ENCODE measurements around the gene USP24. TPM values are rescaled to one million over a fixed set of nuclear protein-coding genes. Genes with fewer than 3 reads are reported as not detected.
"Not testable (repeated sequence)": the region's sequence is repeated elsewhere in the genome, so short reads cannot be mapped to it uniquely, and the experiment has no call there.

The USP24 gene
- polyA plus RNA-seq, 1 donor, result 45.8 TPM

DNA sequence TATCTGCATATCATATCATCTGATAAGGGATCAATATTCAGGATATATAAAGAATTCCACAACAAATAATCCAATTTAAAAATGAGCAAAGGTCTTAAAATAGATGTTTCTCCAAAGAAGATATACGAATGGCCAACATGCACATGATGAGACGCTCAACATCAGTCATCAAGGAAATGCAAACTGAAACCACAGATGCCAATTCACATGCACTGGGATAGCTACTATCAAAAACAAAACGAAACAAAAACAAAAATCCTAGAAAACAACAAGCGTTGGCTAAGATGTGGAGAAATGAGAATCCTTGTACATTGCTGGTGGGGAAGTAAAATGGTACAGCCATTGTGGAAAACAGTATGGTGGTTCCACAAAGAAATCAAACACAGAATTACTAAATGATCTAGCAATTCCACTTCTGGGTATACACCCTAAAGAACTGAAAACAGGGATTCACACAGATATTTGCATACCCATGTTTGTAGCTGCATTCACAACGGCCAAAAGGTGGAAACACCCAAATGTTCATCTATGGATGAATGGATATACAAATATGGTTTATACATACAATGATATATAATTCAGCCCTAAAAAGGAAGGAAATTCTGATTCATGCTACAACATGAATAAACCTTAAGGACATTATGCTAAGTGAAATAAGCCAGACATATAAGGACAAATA is 96.4 kb downstream of the USP24 start:
- DNase-seq, result no peak

DNA sequence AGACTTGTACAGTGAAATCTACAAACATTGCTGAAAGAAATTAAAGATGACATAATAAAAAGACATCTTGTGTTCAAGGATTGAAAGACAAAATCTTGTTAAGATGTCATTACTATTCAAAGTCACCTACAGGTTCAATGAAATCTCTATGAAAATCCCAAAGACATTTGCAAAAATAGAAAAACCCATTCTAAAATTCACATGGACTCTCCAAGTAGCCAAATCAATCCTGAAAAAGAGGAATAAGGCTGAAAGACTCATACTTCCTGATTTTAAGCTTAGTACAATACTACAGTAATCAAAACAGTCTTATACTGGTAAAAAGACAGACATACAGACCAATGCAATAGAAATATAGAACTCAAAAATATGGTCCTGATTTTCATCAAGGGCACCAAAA is 97.2 kb downstream of the USP24 start:
- no peak for DNase-seq

DNA sequence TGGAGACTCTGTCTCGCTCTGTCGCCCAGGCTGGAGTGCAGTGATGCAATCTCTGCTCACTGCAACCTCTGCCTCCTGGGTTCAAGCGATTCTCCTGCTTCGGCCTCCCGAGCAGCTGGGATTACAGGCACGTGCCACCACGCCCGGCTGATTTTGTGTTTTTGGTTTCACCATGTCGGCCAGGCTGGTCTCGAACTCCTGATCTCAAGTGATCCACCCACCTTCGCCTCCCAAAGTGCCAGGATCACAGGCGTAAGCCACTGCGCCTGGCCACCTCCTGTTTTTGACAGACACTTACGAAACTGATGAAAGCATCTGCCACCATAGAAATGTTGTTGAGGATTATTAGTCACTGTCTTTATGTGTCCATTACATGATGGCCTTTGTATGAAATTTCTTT is 106.2 kb downstream of the USP24 start:
- DNase-seq, result not testable (repeated sequence)

- DNase-seq, result no peak
Observed at GRCh38 chr1:55107101-55107500, 108.1 kb downstream of the USP24 start.

GRCh38 chr1:55103891-55104290 is 111.3 kb downstream of the USP24 start:
- no peak for DNase-seq

GRCh38 chr1:55095095-55095494 is 120.1 kb downstream of the USP24 start:
- DNase-seq, result no peak

DNA sequence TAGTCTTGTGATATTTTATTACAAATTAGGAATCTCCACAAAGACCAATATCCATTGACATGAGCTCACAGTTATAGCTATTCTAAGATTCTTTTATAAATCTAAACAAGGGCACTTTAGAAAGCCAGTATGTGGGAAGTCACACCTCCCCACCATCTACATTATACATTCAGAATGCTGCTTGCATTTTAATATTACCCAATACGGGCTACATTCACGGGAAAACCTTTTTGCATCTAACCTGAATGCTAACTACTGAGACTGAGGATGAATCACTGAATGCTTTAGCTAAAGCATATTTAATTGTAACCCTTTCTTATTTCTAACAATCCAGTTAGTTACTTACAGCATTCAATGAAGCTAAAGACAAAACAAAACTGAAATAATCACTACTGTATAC is 122.7 kb downstream of the USP24 start:
- DNase-seq, result no peak

GRCh38 chr1:55089683-55090082 is 125.5 kb downstream of the USP24 start:
- DNase-seq, result no peak

DNA sequence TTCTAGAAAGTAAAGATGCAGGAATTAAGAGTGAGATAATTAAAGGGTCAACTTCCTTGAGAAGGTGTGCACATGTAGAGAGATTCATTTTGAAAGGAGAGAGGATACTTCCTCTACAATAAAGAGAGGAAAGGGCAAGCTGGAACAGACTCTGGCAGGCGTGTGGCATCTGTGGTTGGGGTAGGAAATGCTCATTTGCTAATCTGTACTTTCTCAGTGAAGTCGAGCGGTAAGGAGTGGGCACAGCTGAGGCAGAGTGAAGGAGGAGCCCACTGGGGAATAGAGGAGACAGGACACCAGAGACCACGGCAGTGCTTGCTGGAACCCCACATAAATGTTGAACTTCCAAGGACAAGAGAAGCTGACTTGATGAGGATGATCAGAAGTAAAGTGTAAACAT is 126.8 kb downstream of the USP24 start:
- DNase-seq, result no peak

GRCh38 chr1:55087439-55087838 is 127.7 kb downstream of the USP24 start:
- DNase-seq, result no peak

DNA sequence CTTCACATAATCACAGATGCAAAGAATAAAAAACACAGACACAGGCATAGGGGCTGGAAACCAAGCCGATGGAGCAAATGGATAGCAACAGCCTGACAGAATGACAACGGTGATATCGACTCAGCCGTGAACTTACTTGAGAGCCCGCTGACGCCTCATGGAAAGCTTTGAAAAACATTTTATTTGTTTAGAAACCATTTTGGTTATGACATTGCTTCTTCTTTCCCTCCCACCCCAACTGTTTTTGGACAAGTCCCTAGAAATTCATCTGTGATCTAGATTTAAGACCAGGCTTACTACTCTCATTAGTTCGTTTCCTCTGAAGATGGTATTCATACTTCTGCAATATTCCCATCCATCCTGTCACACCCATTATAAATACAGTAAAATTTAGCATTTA is 130.9 kb downstream of the USP24 start:
- DNase-seq, result no peak

GRCh38 chr1:55081905-55082296 is 133.3 kb downstream of the USP24 start:
- no peak for DNase-seq

DNA sequence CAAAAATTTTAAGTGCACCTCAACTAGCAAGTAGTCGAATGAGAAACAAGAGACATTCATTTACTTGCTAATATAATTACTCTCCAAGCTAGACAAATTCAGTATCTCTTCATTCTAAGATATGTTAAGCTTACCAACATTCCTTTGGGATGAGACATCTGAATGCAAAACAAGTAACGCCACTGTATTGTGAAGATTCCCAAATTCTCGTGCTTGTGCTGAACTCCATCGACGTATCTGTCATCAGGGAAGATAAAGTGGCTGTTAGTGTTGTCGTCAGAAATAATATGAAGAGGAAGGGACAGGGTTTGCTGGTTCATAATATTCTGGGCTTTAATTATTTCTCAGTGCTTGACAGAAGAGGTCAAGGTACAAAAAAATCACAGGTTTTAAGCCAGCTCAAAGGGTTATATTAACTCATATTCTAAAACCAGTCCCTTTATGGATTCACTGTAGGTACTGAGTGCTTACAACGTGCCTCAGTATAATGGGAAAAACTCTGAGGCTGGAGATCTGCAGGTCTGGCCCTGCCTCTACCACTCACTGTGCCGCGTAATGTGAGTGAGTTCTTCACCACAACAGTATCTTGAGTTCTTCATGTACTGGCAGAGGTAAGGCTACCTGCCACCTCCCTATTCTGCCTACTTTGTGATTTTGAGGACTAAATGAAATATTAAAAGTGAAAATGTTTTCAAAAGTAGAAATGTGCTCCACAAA is 133.8 kb downstream of the USP24 start:
- DNase-seq, result no peak

- DNase-seq, result no peak
Observed at GRCh38 chr1:55079651-55080050, 135.5 kb downstream of the USP24 start.

DNA sequence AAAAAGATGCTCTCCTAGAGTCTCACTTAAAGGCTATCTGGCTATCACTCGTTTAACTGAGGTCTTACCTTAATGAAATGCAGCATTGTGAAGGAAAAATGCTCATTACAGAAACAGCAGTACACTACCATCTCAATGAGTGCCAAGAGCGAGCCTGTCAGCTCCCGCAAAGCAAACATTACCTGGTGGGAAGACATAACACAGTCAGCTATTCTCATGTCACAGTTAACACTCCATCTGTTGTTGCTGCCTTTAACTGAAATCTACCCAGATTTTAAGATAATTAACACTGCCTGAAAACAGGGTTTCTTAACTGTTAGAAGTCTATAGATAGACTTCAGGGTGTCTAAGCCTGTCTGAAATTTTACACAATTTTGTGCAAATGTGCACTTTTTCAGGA is 136.7 kb downstream of the USP24 start:
- no peak for DNase-seq

DNA sequence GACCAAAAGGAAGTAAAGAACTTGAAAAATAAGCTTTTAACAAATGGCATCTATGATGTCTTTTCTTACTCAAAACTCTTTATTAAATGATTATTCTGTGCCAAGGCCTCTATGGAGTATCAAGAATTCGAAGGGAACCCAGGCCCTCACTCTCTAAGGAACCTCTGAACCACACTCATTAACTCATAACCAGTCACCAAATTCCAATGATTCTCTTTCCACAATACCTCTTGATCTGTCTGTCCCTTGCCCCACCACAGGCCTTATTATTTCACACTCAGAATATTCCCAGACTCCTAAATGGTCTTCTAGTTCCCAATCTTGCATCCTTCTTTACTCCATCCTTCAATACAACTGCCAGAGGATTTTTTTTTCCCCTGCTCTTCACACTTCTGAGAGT is 138.8 kb downstream of the USP24 start:
- DNase-seq, result no peak

DNA sequence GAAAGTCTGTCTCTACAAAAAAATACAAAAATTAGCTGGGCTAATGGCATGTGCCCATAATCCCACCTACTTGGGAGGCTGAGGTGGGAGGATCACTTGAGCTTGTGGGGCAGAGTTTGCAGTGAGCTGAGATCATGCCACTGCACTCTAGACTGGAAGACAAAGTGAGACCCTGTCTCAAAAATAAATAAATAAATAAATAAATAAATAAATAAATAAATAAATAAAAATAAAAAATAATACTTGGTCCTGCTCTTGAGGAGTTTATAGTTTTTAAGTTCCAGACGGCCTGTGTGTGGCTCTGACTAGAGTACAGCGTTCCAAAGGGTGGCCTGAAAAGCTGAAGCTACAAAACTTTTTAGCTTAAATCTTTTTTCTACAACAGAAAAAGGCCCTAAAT is 140.7 kb downstream of the USP24 start:
- DNase-seq, result no peak

GRCh38 chr1:55073187-55073916 is 141.8 kb downstream of the USP24 start:
- no peak for DNase-seq

DNA sequence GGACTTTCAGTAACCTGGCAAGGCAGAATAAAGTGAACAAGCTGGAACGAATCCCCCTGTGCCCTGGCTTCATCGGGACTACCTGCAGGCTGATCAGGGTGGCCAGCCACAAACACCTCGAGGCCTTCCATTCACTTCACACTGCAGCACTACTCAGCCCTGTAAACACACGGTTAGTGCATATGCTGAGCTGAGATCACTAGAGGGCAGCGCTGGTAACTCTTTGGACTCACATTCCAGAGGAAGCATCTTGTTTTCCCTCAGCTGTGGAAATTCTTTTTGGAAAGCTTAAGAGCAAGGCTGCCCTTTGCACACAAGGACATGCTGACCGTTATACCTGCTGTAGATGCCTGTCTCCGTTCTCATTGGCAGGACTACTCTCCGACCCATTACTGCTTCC is 143.7 kb downstream of the USP24 start:
- DNase-seq, result no peak

GRCh38 chr1:55070293-55071164 is 144.6 kb downstream of the USP24 start:
- no peak for DNase-seq

GRCh38 chr1:55069280-55069679 is 145.9 kb downstream of the USP24 start:
- no peak for DNase-seq

GRCh38 chr1:55068638-55069037 is 146.5 kb downstream of the USP24 start:
- no peak for DNase-seq

DNA sequence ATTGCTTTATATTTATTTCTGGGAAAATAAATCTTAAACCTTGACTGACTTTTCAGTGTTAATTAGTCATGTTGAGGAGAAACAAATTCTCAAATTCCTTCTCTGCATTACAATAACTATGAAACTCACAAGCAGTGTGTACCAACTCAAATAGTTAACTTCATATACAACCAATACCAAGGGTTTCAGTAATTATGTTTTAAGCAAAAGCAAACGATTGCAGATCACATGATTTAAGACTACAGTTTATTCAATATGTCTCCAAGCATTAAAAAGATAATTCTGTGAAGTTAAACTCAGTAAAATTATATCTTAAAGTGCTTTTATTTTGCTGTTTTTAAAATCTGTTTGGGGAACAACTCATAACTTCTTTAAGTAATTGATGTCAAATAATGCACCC is 147.2 kb downstream of the USP24 start:
- DNase-seq, result no peak
